ENCODE results near the gene GREM2. TPM values are rescaled to one million over a fixed set of nuclear protein-coding genes. Genes with fewer than 3 reads are reported as not detected.
A peak's percentile ranks its signal among the peaks of the same experiment; 100 is the strongest.

The GREM2 gene
- total RNA-seq, 1 experiment from 2014 or later, result not detected

- H4K8ac ChIP-seq (replicated peaks; ENCODE audit: insufficient read length, low read depth, low read length), result no peak overlapping the region
- no peak overlapping the region for H2AK5ac ChIP-seq (ENCODE audit: insufficient read length, low read length)
- Mint-ChIP-seq H3K4me1 (peaks cover 0 to 6% of the 10 kb centered on the region in 2 experiments; a peak in 2 of 4 replicates), H3K36me3 (ENCODE audit: insufficient read depth in 1 of 3, low read depth in 3 of 3) (no peaks in the 10 kb centered on the region), H3K9me3 (no peaks in the 10 kb centered on the region), H3K4me3 (no peak overlapping the region), H3K27ac (peak overlapping the region in 1 of 3 experiments; percentile 64; a peak in 1 of 7 replicates), H3K27me3 (ENCODE audit: low read depth) (no peaks in the 10 kb centered on the region)
- H2BK120ac ChIP-seq (ENCODE audit: low read depth, low read length, poor library complexity, severe bottlenecking), result no peak overlapping the region
- no peak overlapping the region for H2BK20ac ChIP-seq (ENCODE audit: low read depth, low read length, poor library complexity, severe bottlenecking)
- H3K27me3 ChIP-seq (ENCODE audit: insufficient read depth, low read length), result no peaks in the 10 kb centered on the region
- no peak overlapping the region for H3K4ac ChIP-seq (ENCODE audit: low read depth, low read length)
- H3K4me1 ChIP-seq (ENCODE audit: insufficient read depth, low read length), result no peaks in the 10 kb centered on the region
- no peaks in the 10 kb centered on the region for H3K23me2 ChIP-seq (ENCODE audit: insufficient read length, low read depth, low read length, poor library complexity, severe bottlenecking)
- H3K27ac ChIP-seq (ENCODE audit: insufficient read length, low read depth, low read length), result no peak overlapping the region
- H2AFZ ChIP-seq (ENCODE audit: low read length), result no peak overlapping the region
- no peak overlapping the region for H2BK15ac ChIP-seq (ENCODE audit: low read depth, low read length)
- H2BK12ac ChIP-seq (ENCODE audit: insufficient read length, low read depth, low read length), result no peak overlapping the region
- H3K9ac ChIP-seq (ENCODE audit: extremely low read depth, insufficient read length, low read length), result no peak overlapping the region
- H3K18ac ChIP-seq (ENCODE audit: insufficient read length, low read depth, low read length), result no peak overlapping the region
- no peak overlapping the region for H3K4me2 ChIP-seq (ENCODE audit: insufficient read depth, insufficient read length, low read length)
- no peak overlapping the region for H3K56ac ChIP-seq (ENCODE audit: insufficient read length, low read depth, low read length)
- H4K91ac ChIP-seq (ENCODE audit: insufficient read length, low read depth, low read length), result no peak overlapping the region
- WGBS (ENCODE audit: extremely low coverage, insufficient read length, low lambda C conversion rate), result no CpG with 5 or more reads among the region's 12 CpGs
- no peaks in the 10 kb centered on the region for H3K79me2 ChIP-seq (ENCODE audit: insufficient read depth, low read length)
- H3K9me3 ChIP-seq (ENCODE audit: control insufficient read depth, low read depth, low read length), result no peaks in the 10 kb centered on the region
- no peak overlapping the region for H3K14ac ChIP-seq (ENCODE audit: insufficient read depth, low read length)
- H4K20me1 ChIP-seq (ENCODE audit: control insufficient read depth, insufficient read depth, insufficient read length), result no peaks in the 10 kb centered on the region
- no peak overlapping the region for H2BK5ac ChIP-seq (ENCODE audit: insufficient read length, low read length)
- H3T11ph ChIP-seq (ENCODE audit: low read length), result no peak overlapping the region
- no peaks in the 10 kb centered on the region for H3K79me1 ChIP-seq (ENCODE audit: insufficient read depth, low read depth, low read length, poor library complexity, severe bottlenecking)
- no peak for DNase-seq
- no peak overlapping the region for H4K5ac ChIP-seq (ENCODE audit: insufficient read length, low read depth, low read length)
- no peak for TF ChIP-seq CTCF (conservative IDR thresholded peaks at IDR 0.05)
- H3K23ac ChIP-seq (ENCODE audit: insufficient read length, low read depth, low read length), result no peak overlapping the region
These were observed 14.7 kb downstream of the GREM2 start for GRCh38 chr1:240597153-240597745.
